Adrenal gland (tissue), 12 donors: Measurements from ENCODE around the gene CDX2. TPM values are rescaled to one million over a fixed set of nuclear protein-coding genes. Genes with fewer than 3 reads are reported as not detected.
A peak's percentile ranks its signal among the peaks of the same experiment; 100 is the strongest.

Experiments used
- DNase-seq, 7 donors: peaks; one replicate each; pipeline ENCODE4 v3.0.0-alpha.2; 2019 to 2020
- H3K27ac ChIP-seq, 5 donors: fragments of 200-600 bp; sonication (generic) in 4 of 5; 1 replicate in 3 of 5; 2 replicates in 2 of 5; pipeline versions ENCODE4 v1.5.1 to v1.8.0; 2016 to 2020; ENCODE audit warnings: mild to moderate bottlenecking in 1 of 5
- H3K27me3 ChIP-seq: fragments of 200-600 bp; 2 replicates; pipeline ENCODE4 v1.8.0; 2021
- H3K36me3 ChIP-seq, 2 donors: fragments of 200-600 bp; replicated peaks in 1 of 2; 1 replicate in 1 of 2; 2 replicates in 1 of 2; pipeline versions ENCODE4 v1.5.1 to v1.8.0; 2018 to 2022
- H3K4me1 ChIP-seq, 2 donors: fragments of 200-600 bp; replicated peaks in 1 of 2; 1 replicate in 1 of 2; 2 replicates in 1 of 2; pipeline versions ENCODE4 v1.5.1 to v1.8.0; 2018 to 2021
- H3K4me3 ChIP-seq, 4 donors: fragments of 200-600 bp; sonication (generic) in 3 of 4; one replicate each; pipeline ENCODE4 v1.5.1; 2016 to 2018
- H3K9me3 ChIP-seq, 3 donors: fragments of 200-600 bp; sonication (generic) in 1 of 3; replicated peaks in 1 of 3; 1 replicate in 2 of 3; 2 replicates in 1 of 3; pipeline versions ENCODE4 v1.5.1 to v1.8.0; 2016 to 2021
- POLR2A ChIP-seq, 2 donors: fragments of 450-650 bp; IDR thresholded peaks; one replicate each; pipeline ENCODE4 v1.6.1; 2017; ENCODE audit warnings: antibody characterized with exemption in 2 of 2, mild to moderate bottlenecking in 2 of 2, moderate library complexity in 1 of 2
- WGBS, 4 donors: extraction: QIAGEN DNeasy Blood & Tissue Kit in 2 of 4; methylation state at CpG; one replicate each; pipeline versions ENCODE4 v1.1.5 to v1.1.7; 2013 to 2017; 5-methylcytosine and 5-hydroxymethylcytosine counted together
- intact Hi-C, 2 donors: fragments of 100-400 bp; cut with DNase I; formaldehyde crosslinking; loops; one replicate each; pipeline versions ENCODE4 v1.14.1 to v1.15.0; 2022 to 2023
- polyA plus RNA-seq, 3 donors: library from polyadenylated mRNA; stranded (reverse); fragments of 200-250 nt in 2 of 3; fragments of 350-450 nt in 1 of 3; fragmentation: Illumina TruSeq in 1 of 3; extraction: RNeasy Lipid Tissue Mini Kit (QIAGEN cat#74804) in 1 of 3; gene quantifications; one replicate each; pipeline ENCODE4 v1.2.3, GENCODE V29; 2013 to 2014
- total RNA-seq, 9 donors: library from RNA; depleted of rRNA in 4 of 9; stranded (reverse); fragments of >200 nt in 4 of 9; fragments of 120-200 nt in 1 of 9; fragmentation: NEBNext Ultra II Directional in 1 of 9; extraction: Animal tissue kit (Norgen Biotek cat#: 25700) in 1 of 9; gene quantifications; one replicate each; pipeline versions ENCODE4 v1.1.0 to v1.2.4, GENCODE V29; 2013 to 2023
- TF ChIP-seq, protein P1 (sequence below), 6 experiments: fragments of 450-650 bp in 4 of 6; fragments of 200-600 bp in 2 of 6; sonication (generic) in 1 of 6; IDR thresholded peaks; 1 replicate in 5 of 6; 2 replicates in 1 of 6; pipeline versions ENCODE4 v1.5.1 to v1.8.0; 2016 to 2021; ENCODE audit warnings: antibody characterized with exemption in 6 of 6, mild to moderate bottlenecking in 2 of 6, moderate library complexity in 1 of 6
- donor health status: healthy with polysubstance abuse.
- donor health status: Bipolar disorder and iron deficiency.
- donor health status: DM: yes; HTN: yes; CAD: no.
- donor health status: DM: no; HTN: no; CAD: no.
- donor health status: DM: no; HTN: no; CAD: no.
- donor health status: DM: yes; HTN: yes; CAD: no.

Gene CDX2
- total and polyA plus RNA-seq, 12 donors, result 0.08 to 0.14 TPM; not detected in 10

DNA sequence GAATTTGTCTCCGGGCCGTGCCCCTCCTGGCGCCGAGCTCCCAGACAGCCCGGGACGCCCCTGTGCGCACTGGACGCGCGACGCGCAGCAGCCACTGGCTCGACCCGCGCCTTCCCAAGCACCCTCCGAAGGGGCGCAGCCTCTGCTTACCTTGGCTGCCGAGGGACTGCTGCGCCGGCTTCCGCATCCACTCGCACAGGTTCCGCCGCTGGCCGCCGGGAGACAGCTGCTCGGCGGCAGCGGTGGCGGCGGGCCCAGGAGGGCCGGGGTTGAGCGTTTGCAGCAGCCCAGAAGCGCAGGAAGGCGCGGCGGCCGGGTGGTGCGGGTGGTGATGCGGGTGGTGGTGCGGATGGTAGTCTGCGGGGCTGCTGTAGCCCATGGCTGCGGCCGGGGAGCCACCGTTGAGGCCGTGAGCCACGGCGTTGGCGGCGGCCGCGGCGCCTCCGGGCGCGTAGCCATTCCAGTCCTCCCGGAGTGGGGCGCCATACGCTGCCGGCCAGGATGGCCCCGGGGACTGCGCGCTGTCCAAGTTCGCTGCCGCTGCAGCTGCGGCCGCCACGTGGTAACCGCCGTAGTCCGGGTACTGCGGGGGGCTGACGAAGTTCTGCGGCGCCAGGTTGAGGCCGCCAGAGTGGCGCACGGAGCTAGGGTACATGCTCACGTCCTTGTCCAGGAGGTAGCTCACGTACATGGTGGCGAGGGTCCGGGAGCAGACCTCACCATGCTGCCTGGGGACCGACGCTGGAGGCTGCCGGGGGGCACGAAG, 616 bp downstream of the CDX2 start:
- Histone ChIP-seq H3K36me3 (no peaks in the 10 kb centered on the region), H3K4me3 (no peak overlapping the region), H3K27ac (no peak overlapping the region), H3K4me1 (no peaks in the 10 kb centered on the region), H3K9me3 (no peaks in the 10 kb centered on the region), H3K27me3 (peaks cover 83% of the 10 kb centered on the region)
- DNase-seq, result no peak
- TF ChIP-seq, protein P1, sequence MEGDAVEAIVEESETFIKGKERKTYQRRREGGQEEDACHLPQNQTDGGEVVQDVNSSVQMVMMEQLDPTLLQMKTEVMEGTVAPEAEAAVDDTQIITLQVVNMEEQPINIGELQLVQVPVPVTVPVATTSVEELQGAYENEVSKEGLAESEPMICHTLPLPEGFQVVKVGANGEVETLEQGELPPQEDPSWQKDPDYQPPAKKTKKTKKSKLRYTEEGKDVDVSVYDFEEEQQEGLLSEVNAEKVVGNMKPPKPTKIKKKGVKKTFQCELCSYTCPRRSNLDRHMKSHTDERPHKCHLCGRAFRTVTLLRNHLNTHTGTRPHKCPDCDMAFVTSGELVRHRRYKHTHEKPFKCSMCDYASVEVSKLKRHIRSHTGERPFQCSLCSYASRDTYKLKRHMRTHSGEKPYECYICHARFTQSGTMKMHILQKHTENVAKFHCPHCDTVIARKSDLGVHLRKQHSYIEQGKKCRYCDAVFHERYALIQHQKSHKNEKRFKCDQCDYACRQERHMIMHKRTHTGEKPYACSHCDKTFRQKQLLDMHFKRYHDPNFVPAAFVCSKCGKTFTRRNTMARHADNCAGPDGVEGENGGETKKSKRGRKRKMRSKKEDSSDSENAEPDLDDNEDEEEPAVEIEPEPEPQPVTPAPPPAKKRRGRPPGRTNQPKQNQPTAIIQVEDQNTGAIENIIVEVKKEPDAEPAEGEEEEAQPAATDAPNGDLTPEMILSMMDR (IDR thresholded peaks at IDR 0.05), result no peak
- no peak for TF ChIP-seq POLR2A (IDR thresholded peaks at IDR 0.05)
- WGBS, 4 donors, result 0 to 1% (median 0%) methylated on average over 1 to 86 of the region's 86 CpGs
- intact Hi-C loops, result no loop called here

GRCh38 chr13:27967736-27968315, 1.3 kb downstream of the CDX2 start:
- no peak for DNase-seq
- H3K36me3 ChIP-seq, result no peaks in the 10 kb centered on the region
- no peak for TF ChIP-seq POLR2A (IDR thresholded peaks at IDR 0.05)
- TF ChIP-seq, protein P1 (IDR thresholded peaks at IDR 0.05), result no peak
- H3K4me3 ChIP-seq, result no peak overlapping the region
- no peaks in the 10 kb centered on the region for H3K9me3 ChIP-seq
- H3K4me1 ChIP-seq, result no peaks in the 10 kb centered on the region
- WGBS, 4 donors, result 1 to 7% (median 2%) methylated on average over 13 to 33 of the region's 33 CpGs
- peaks cover 87% of the 10 kb centered on the region for H3K27me3 ChIP-seq
- H3K27ac ChIP-seq, result no peak overlapping the region
- intact Hi-C loops, result no loop called here

GRCh38 chr13:27967203-27967735, 1.8 kb downstream of the CDX2 start:
- 5 to 7% (median 6%) methylated on average over 5 to 18 of the region's 18 CpGs for WGBS, 4 donors
- Histone ChIP-seq H3K4me1 (no peaks in the 10 kb centered on the region), H3K9me3 (no peaks in the 10 kb centered on the region), H3K27me3 (peaks cover 87% of the 10 kb centered on the region), H3K27ac (no peak overlapping the region), H3K36me3 (no peaks in the 10 kb centered on the region), H3K4me3 (no peak overlapping the region)
- intact Hi-C loops, result no loop called here
- TF ChIP-seq, protein P1 (IDR thresholded peaks at IDR 0.05), result no peak
- no peak for TF ChIP-seq POLR2A (IDR thresholded peaks at IDR 0.05)
- DNase-seq, result peak in 1 of 7 donors; percentile 6

GRCh38 chr13:27966641-27967202, 2.4 kb downstream of the CDX2 start:
- no peak overlapping the region for H3K4me3 ChIP-seq
- intact Hi-C loops, result no loop called here
- 3 to 9% (median 6%) methylated on average over 15 to 38 of the region's 38 CpGs for WGBS, 4 donors
- H3K27ac ChIP-seq, result no peak overlapping the region
- no peak for TF ChIP-seq POLR2A (IDR thresholded peaks at IDR 0.05)
- TF ChIP-seq, protein P1 (IDR thresholded peaks at IDR 0.05), result no peak
- no peak for DNase-seq
- H3K36me3 ChIP-seq, result no peaks in the 10 kb centered on the region
- no peaks in the 10 kb centered on the region for H3K9me3 ChIP-seq
- no peaks in the 10 kb centered on the region for H3K4me1 ChIP-seq
- H3K27me3 ChIP-seq, result peaks cover 84% of the 10 kb centered on the region
